ENCODE results near the gene GULP1.
A peak's percentile ranks its signal among the peaks of the same experiment; 100 is the strongest.

Gene GULP1

DNA sequence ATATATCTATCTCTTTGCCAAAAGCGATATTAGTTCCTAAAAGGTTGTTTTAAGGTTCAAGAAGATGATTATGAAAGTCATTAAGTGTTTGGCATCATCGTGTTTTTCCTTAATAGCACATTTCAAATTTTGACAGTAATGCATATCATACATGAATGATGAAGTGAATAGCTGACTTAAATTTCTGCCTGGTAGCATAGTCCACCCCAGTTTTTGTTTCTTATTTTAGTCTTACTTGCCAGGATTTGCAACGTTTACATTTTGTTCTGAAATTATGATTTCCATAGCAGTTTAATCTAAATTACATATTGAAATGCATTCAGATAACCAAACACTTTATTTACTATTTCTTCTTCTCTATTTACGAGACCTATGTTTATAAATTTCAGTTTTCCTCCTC is 201.1 kb downstream of the GULP1 start:
- TF ChIP-seq TAF1 (IDR thresholded peaks at IDR 0.05; ENCODE audit: borderline replicate concordance, insufficient read depth, low read length): no peak

DNA sequence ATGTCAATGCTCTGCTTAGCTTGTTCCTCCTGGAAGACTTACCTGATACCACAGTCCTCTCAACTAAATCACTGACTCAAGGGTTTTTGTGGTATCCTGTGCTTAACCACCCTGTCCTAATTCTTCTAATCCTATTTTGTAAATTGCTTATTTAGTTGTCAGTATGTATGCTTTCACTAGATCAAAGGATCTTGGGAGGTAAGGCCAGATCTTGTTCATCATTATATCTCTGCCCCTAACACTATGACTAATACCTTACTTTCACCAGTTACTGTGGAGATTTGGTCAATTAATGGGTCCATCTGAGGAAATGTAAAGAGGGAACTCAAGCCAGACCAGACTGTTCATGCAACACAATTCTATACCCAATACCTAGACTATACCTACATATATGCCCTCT is 203.2 kb downstream of the GULP1 start:
- TF ChIP-seq, protein P1, sequence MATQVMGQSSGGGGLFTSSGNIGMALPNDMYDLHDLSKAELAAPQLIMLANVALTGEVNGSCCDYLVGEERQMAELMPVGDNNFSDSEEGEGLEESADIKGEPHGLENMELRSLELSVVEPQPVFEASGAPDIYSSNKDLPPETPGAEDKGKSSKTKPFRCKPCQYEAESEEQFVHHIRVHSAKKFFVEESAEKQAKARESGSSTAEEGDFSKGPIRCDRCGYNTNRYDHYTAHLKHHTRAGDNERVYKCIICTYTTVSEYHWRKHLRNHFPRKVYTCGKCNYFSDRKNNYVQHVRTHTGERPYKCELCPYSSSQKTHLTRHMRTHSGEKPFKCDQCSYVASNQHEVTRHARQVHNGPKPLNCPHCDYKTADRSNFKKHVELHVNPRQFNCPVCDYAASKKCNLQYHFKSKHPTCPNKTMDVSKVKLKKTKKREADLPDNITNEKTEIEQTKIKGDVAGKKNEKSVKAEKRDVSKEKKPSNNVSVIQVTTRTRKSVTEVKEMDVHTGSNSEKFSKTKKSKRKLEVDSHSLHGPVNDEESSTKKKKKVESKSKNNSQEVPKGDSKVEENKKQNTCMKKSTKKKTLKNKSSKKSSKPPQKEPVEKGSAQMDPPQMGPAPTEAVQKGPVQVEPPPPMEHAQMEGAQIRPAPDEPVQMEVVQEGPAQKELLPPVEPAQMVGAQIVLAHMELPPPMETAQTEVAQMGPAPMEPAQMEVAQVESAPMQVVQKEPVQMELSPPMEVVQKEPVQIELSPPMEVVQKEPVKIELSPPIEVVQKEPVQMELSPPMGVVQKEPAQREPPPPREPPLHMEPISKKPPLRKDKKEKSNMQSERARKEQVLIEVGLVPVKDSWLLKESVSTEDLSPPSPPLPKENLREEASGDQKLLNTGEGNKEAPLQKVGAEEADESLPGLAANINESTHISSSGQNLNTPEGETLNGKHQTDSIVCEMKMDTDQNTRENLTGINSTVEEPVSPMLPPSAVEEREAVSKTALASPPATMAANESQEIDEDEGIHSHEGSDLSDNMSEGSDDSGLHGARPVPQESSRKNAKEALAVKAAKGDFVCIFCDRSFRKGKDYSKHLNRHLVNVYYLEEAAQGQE (IDR thresholded peaks at IDR 0.05; ENCODE audit: insufficient read depth in 1 of 2, low read depth in 2 of 2, low read length in 2 of 2): no peak
- TF ChIP-seq FOXP2 (optimal IDR thresholded peaks at IDR 0.05; ENCODE audit: borderline replicate concordance, extremely low read depth, extremely low read length, insufficient read depth) (no peak), POLR2AphosphoS5 (IDR thresholded peaks at IDR 0.05; ENCODE audit: low read depth, low read length) (no peak), SIN3A (IDR thresholded peaks at IDR 0.05; ENCODE audit: borderline replicate concordance, insufficient read depth, low read length) (no peak), TAF1 (IDR thresholded peaks at IDR 0.05; ENCODE audit: borderline replicate concordance, insufficient read depth, low read length) (no peak)

DNA sequence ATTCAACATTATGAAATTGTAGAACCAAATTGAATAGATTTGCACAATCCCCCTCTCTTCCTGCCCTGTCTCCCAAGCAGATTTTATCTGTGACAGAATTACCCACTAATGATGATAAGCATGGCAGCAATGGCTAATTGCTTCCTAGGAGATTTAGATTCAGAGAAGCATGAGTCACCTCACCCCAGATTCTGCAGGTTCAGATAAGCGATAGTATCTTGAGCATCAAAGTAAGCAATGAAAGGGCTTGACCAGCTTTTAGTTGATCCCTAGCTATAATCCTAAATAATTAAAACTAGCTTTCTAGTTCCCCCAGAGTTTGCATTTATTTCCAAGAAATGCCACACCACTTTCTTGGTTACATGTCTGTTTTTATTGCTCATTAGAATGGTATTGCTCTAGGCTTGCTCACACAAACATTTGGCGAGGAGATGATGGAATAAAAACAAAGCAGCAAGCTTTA is 204.3 kb downstream of the GULP1 start:
- TF ChIP-seq FOXP2 (optimal IDR thresholded peaks at IDR 0.05; ENCODE audit: borderline replicate concordance, extremely low read depth, extremely low read length, insufficient read depth) (no peak), TAF1 (IDR thresholded peaks at IDR 0.05; ENCODE audit: borderline replicate concordance, insufficient read depth, low read length) (peak; percentile 23; the same call in 1 of the 2 replicates), SIN3A (IDR thresholded peaks at IDR 0.05; ENCODE audit: borderline replicate concordance, insufficient read depth, low read length) (peak; percentile 77; the same call in 1 of the 2 replicates), POLR2AphosphoS5 (IDR thresholded peaks at IDR 0.05; ENCODE audit: low read depth, low read length) (peak; percentile 48)
- TF ChIP-seq, protein P1 (IDR thresholded peaks at IDR 0.05; ENCODE audit: insufficient read depth in 1 of 2, low read depth in 2 of 2, low read length in 2 of 2): peak in 1 of 2 experiments; percentile 75; a peak in 2 of 4 replicates

GRCh38 chr2:188497726-188498125 is 206.1 kb downstream of the GULP1 start:
- no peak for TF ChIP-seq POLR2AphosphoS5 (IDR thresholded peaks at IDR 0.05; ENCODE audit: low read depth, low read length)
- TF ChIP-seq, protein P1 (IDR thresholded peaks at IDR 0.05; ENCODE audit: insufficient read depth in 1 of 2, low read depth in 2 of 2, low read length in 2 of 2): no peak
- TF ChIP-seq SIN3A (IDR thresholded peaks at IDR 0.05; ENCODE audit: borderline replicate concordance, insufficient read depth, low read length): no peak
- no peak for TF ChIP-seq FOXP2 (optimal IDR thresholded peaks at IDR 0.05; ENCODE audit: borderline replicate concordance, extremely low read depth, extremely low read length, insufficient read depth)
- no peak for TF ChIP-seq TAF1 (IDR thresholded peaks at IDR 0.05; ENCODE audit: borderline replicate concordance, insufficient read depth, low read length)

DNA sequence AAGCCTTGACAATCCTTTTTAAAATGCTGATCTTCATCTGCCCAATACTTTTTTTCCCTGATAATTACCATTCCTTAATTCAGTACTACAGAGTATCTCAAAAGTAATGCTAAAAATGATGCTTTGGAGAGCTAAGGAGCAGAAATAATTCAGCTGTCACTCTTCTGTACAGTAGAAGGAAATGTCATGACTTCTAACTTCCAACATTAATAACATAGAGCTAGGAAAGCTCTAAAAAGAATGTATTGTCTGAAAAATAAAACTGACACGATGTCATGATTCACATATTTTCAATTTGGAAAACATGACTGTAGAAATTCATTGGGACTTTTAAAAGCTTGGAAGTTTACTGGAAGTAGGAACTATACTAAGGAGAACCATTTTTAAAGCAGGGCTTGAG is 212.3 kb downstream of the GULP1 start:
- TF ChIP-seq FOXP2 (optimal IDR thresholded peaks at IDR 0.05; ENCODE audit: borderline replicate concordance, extremely low read depth, extremely low read length, insufficient read depth) (no peak), POLR2AphosphoS5 (IDR thresholded peaks at IDR 0.05; ENCODE audit: low read depth, low read length) (no peak), SIN3A (IDR thresholded peaks at IDR 0.05; ENCODE audit: borderline replicate concordance, insufficient read depth, low read length) (no peak), TAF1 (IDR thresholded peaks at IDR 0.05; ENCODE audit: borderline replicate concordance, insufficient read depth, low read length) (no peak)
- TF ChIP-seq, protein P1 (IDR thresholded peaks at IDR 0.05; ENCODE audit: insufficient read depth in 1 of 2, low read depth in 2 of 2, low read length in 2 of 2): no peak
